Measurements from ENCODE around the gene SLC23A2. TPM values are rescaled to one million over a fixed set of nuclear protein-coding genes. Genes with fewer than 3 reads are reported as not detected.

SLC23A2 gene
- total RNA-seq, 1 experiment from 2014 or later: 14.6 TPM

DNA sequence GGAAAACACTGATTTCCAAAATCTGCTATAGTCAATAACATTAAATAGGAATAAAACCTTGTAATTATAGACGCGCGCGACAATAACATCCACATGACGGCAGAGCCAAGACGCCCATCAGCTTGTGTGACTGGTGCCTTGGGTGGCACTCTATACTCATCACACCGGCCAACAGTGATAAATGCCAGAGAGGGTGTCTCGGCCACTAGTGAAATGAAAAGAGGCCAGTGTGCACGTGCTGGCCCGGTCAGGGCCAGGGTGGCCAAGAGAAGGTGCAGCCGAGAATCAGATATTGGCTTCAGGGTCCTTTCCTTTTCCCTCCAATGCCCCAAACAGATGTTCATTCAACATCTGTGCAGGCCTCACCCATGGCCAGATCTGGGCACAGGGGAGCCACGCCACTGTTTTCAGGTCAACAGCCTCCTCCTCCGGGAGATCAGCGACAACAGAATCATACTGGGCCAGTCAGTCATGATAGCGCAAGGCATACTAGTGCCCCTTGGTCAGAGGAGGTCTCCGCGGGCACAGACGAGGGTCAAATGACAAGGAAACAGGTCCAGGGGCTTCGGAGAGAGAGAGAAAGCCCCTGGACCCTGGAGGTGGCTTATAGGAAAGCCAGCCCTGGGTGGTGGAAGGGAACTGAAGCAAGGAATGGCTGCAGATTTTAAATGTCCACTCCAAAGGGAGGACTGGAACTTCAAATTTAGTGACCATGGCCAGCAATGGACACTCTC lies 145.1 kb downstream of the SLC23A2 start:
- BruUV-seq (replicated peaks): no TSS peak
- CTCF ChIA-PET: no interaction called here

GRCh38 chr20:4855555-4855954 lies 145.8 kb downstream of the SLC23A2 start:
- CTCF ChIA-PET: no interaction called here
- H3K4me1 ChIP-seq (ENCODE audit: control insufficient read depth, insufficient read depth, low read length): no peaks in the 10 kb centered on the region
- H3K27ac ChIP-seq (ENCODE audit: low read length): no peak overlapping the region
- intact Hi-C loops (cut with micrococcal nuclease; ENCODE audit: unreplicated experiment): no loop called here
- DNase-seq (ENCODE audit: low read depth, low spot score) (no peak), ATAC-seq (no peak)
- BruUV-seq (replicated peaks): no TSS peak
- H3K36me3 ChIP-seq (ENCODE audit: control insufficient read depth, insufficient read depth, low read length): no peaks in the 10 kb centered on the region
- no peak overlapping the region for H3K4me3 ChIP-seq (ENCODE audit: low read depth in 2 of 2, low read length in 2 of 2)
- TF ChIP-seq, protein P1, sequence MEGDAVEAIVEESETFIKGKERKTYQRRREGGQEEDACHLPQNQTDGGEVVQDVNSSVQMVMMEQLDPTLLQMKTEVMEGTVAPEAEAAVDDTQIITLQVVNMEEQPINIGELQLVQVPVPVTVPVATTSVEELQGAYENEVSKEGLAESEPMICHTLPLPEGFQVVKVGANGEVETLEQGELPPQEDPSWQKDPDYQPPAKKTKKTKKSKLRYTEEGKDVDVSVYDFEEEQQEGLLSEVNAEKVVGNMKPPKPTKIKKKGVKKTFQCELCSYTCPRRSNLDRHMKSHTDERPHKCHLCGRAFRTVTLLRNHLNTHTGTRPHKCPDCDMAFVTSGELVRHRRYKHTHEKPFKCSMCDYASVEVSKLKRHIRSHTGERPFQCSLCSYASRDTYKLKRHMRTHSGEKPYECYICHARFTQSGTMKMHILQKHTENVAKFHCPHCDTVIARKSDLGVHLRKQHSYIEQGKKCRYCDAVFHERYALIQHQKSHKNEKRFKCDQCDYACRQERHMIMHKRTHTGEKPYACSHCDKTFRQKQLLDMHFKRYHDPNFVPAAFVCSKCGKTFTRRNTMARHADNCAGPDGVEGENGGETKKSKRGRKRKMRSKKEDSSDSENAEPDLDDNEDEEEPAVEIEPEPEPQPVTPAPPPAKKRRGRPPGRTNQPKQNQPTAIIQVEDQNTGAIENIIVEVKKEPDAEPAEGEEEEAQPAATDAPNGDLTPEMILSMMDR (IDR thresholded peaks at IDR 0.05): no peak
- no peak for TF ChIP-seq TCF7L2 (IDR thresholded peaks at IDR 0.05; ENCODE audit: low read depth, low read length)
- TF ChIP-seq REST (IDR thresholded peaks at IDR 0.05; ENCODE audit: insufficient read depth in 1 of 2, low read depth in 2 of 2, low read length in 1 of 2): no peak
- TF ChIP-seq POLR2AphosphoS5 (IDR thresholded peaks at IDR 0.05; ENCODE audit: low read depth, low read length): no peak
- TF ChIP-seq SIN3A (IDR thresholded peaks at IDR 0.05; ENCODE audit: borderline replicate concordance, insufficient read depth, low read depth, low read length): no peak
- in situ Hi-C loops (cut with HindIII; ENCODE audit: low pct_unique_long_range_greater_than_20kb, low sequenced_read_pairs): no loop called here
- no peaks in the 10 kb centered on the region for H3K9me3 ChIP-seq (ENCODE audit: control insufficient read depth, insufficient read depth, low read depth, low read length)
- no peaks in the 10 kb centered on the region for H3K27me3 ChIP-seq (ENCODE audit: control insufficient read depth, insufficient read depth, low read length)
- POLR2A ChIA-PET: no interaction called here

More for the DNA sequence above, 145.1 kb downstream of the SLC23A2 start:
- Histone ChIP-seq H3K9me3 (ENCODE audit: control insufficient read depth, insufficient read depth, low read depth, low read length) (no peaks in the 10 kb centered on the region), H3K27ac (ENCODE audit: low read length) (no peak overlapping the region), H3K36me3 (ENCODE audit: control insufficient read depth, insufficient read depth, low read length) (no peaks in the 10 kb centered on the region), H3K4me3 (ENCODE audit: low read depth in 2 of 2, low read length in 2 of 2) (no peak overlapping the region), H3K4me1 (ENCODE audit: control insufficient read depth, insufficient read depth, low read length) (no peaks in the 10 kb centered on the region), H3K27me3 (ENCODE audit: control insufficient read depth, insufficient read depth, low read length) (no peaks in the 10 kb centered on the region)
- TF ChIP-seq TCF7L2 (IDR thresholded peaks at IDR 0.05; ENCODE audit: low read depth, low read length) (no peak), POLR2AphosphoS5 (IDR thresholded peaks at IDR 0.05; ENCODE audit: low read depth, low read length) (no peak), REST (IDR thresholded peaks at IDR 0.05; ENCODE audit: insufficient read depth in 1 of 2, low read depth in 2 of 2, low read length in 1 of 2) (no peak), SIN3A (IDR thresholded peaks at IDR 0.05; ENCODE audit: borderline replicate concordance, insufficient read depth, low read depth, low read length) (no peak)
- TF ChIP-seq, protein P1 (IDR thresholded peaks at IDR 0.05): no peak
- POLR2A ChIA-PET: no interaction called here
- no peak for ATAC-seq
- in situ Hi-C loops (cut with HindIII; ENCODE audit: low pct_unique_long_range_greater_than_20kb, low sequenced_read_pairs) (no loop called here), intact Hi-C loops (cut with micrococcal nuclease; ENCODE audit: unreplicated experiment) (no loop called here)
- DNase-seq (ENCODE audit: low read depth, low spot score): no peak

All from Panc1 (cell line).